CD4-positive, alpha-beta T cell treated with Interleukin-15 for 4 hours (primary cell): ENCODE measurements around the gene GALNT10.

Source experiments
- DNase-seq: peaks from one replicate; pipeline ENCODE4 v3.0.0-alpha.2; 2020; ENCODE audit warnings: low spot score

GALNT10 gene

GRCh38 chr5:154408811-154409210 lies 218.3 kb downstream of the GALNT10 start:
- no peak for DNase-seq

GRCh38 chr5:154409230-154409840 lies 218.8 kb downstream of the GALNT10 start:
- no peak for DNase-seq

- no peak for DNase-seq
Observed at GRCh38 chr5:154410008-154410407, 219.5 kb downstream of the GALNT10 start.

- DNase-seq = no peak
Observed at GRCh38 chr5:154410786-154411185, 220.3 kb downstream of the GALNT10 start.

- DNase-seq = no peak
Observed at GRCh38 chr5:154411338-154411737, 220.8 kb downstream of the GALNT10 start.

GRCh38 chr5:154412316-154412715 lies 221.8 kb downstream of the GALNT10 start:
- no peak for DNase-seq

GRCh38 chr5:154412925-154413324 lies 222.4 kb downstream of the GALNT10 start:
- DNase-seq = no peak

GRCh38 chr5:154415114-154415513 lies 224.6 kb downstream of the GALNT10 start:
- no peak for DNase-seq

GRCh38 chr5:154418344-154418820 lies 227.8 kb downstream of the GALNT10 start:
- DNase-seq = no peak

- no peak for DNase-seq
Observed at GRCh38 chr5:154419236-154419635, 228.7 kb downstream of the GALNT10 start.

GRCh38 chr5:154421868-154422267 lies 231.3 kb downstream of the GALNT10 start:
- no peak for DNase-seq

GRCh38 chr5:154422298-154422697 lies 231.8 kb downstream of the GALNT10 start:
- no peak for DNase-seq

GRCh38 chr5:154428208-154428607 lies 237.7 kb downstream of the GALNT10 start:
- DNase-seq = no peak

GRCh38 chr5:154429341-154429740 lies 238.8 kb downstream of the GALNT10 start:
- no peak for DNase-seq

- no peak for DNase-seq
Observed at GRCh38 chr5:154430466-154430865, 239.9 kb downstream of the GALNT10 start.

GRCh38 chr5:154430961-154431630 lies 240.6 kb downstream of the GALNT10 start:
- no peak for DNase-seq

- no peak for DNase-seq
Observed at GRCh38 chr5:154435226-154435625, 244.7 kb downstream of the GALNT10 start.

GRCh38 chr5:154437281-154437965 lies 246.9 kb downstream of the GALNT10 start:
- DNase-seq = no peak

GRCh38 chr5:154440540-154440939 lies 250.0 kb downstream of the GALNT10 start:
- no peak for DNase-seq

- DNase-seq = no peak
Observed at GRCh38 chr5:154442801-154443200, 252.3 kb downstream of the GALNT10 start.

- no peak for DNase-seq
Observed at GRCh38 chr5:154444556-154445421, 254.3 kb downstream of the GALNT10 start.
